Dendritic cell treated with granulocyte-macrophage colony-stimulating factor and Interleukin-4, amounts not matched to agents 40 ng/mL and 50 ng/mL, for 4 days (primary cell): Measurements from ENCODE around the gene MFSD6L.

ENCODE experiments used
- H3K27ac Mint-ChIP-seq: one replicate; pipeline ENCODE4 v1.8.0; 2022; ENCODE audit warnings: mild to moderate bottlenecking, mixed read lengths
- H3K27me3 Mint-ChIP-seq: one replicate; pipeline ENCODE4 v1.8.0; 2022; ENCODE audit warnings: mild to moderate bottlenecking, mixed read lengths
- H3K36me3 Mint-ChIP-seq: one replicate; pipeline ENCODE4 v1.8.0; 2022; ENCODE audit warnings: low read depth, mixed read lengths
- H3K4me1 Mint-ChIP-seq: one replicate; pipeline ENCODE4 v1.8.0; 2022; ENCODE audit warnings: low read depth, mixed read lengths
- H3K4me3 Mint-ChIP-seq: one replicate; pipeline ENCODE4 v1.8.0; 2022; ENCODE audit warnings: mild to moderate bottlenecking, moderate library complexity, mixed read lengths
- H3K9me3 Mint-ChIP-seq: one replicate; pipeline ENCODE4 v1.8.0; 2022; ENCODE audit warnings: mixed read lengths
- intact Hi-C: fragments of 100-400 bp; cut with micrococcal nuclease; formaldehyde crosslinking; loops from one replicate; pipeline ENCODE4 v1.15.0; 2022

The MFSD6L gene

GRCh38 chr17:8792646-8793045 lies 6.5 kb downstream of the MFSD6L start:
- no peak overlapping the region for H3K4me3 Mint-ChIP-seq
- intact Hi-C loops, result no loop called here
- H3K36me3 Mint-ChIP-seq, result peaks cover 19% of the 10 kb centered on the region
- peak overlapping the region; percentile 16 for H3K27ac Mint-ChIP-seq
- peaks cover 8% of the 10 kb centered on the region for H3K9me3 Mint-ChIP-seq
- H3K4me1 Mint-ChIP-seq, result peaks cover 52% of the 10 kb centered on the region
- no peaks in the 10 kb centered on the region for H3K27me3 Mint-ChIP-seq

DNA sequence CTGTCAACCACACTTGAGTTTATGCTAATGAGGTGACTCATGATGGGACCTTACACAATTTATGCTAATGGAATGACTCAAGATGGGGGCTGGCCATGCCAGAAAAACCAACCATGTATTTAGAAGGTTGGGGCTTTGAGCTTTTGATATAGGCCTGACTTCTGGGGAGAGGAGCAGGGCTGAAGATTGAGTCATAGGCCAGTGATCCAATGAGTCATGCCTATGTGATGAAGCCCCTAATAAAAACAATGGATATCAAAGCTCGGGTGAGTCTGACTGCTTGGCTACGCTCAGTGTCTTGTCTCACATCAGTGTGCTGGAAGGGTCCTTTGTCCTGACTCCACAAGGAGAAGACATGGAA lies 7.3 kb downstream of the MFSD6L start:
- intact Hi-C loops, result no loop called here
- Mint-ChIP-seq H3K4me3 (no peak overlapping the region), H3K27ac (peak overlapping the region; percentile 16), H3K9me3 (peaks cover 8% of the 10 kb centered on the region), H3K4me1 (peaks cover 52% of the 10 kb centered on the region), H3K27me3 (no peaks in the 10 kb centered on the region), H3K36me3 (peaks cover 11% of the 10 kb centered on the region)

DNA sequence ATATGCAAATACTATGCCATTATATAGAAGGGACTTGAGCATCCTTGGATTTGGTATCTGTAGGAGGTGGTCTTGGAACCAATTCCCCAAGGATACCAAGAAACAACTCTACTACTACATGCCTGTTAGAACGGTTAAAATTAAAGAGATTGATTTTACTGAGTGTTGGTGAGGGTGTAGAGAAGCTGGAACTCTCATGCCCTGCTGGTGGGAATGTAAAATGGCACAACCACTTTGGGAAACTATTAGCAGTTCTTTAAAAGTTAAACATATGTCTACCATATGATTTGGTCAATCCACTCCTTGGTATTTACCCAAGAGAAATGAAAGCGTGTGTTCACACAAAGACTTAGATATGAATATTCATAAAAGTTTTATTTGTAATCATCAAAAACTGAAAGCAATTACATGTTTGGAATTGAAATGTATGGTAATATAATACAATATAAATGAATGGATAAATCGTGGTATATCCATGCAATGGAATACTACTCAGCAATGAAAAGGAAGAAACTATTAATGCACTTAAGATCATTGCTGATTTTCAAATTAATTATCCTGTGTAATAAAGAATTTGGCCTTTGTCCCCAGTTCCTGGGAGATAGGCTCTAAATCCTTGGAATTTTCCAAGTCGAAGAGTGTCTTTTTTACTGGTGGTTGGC lies 7.8 kb downstream of the MFSD6L start:
- H3K4me1 Mint-ChIP-seq, result peaks cover 52% of the 10 kb centered on the region

GRCh38 chr17:8789743-8790142 lies 9.4 kb downstream of the MFSD6L start:
- Mint-ChIP-seq H3K27me3 (no peaks in the 10 kb centered on the region), H3K36me3 (no peaks in the 10 kb centered on the region), H3K9me3 (peaks cover 8% of the 10 kb centered on the region), H3K4me1 (peaks cover 44% of the 10 kb centered on the region), H3K4me3 (no peak overlapping the region), H3K27ac (peak overlapping the region; percentile 11)
- intact Hi-C loops, result loop anchor here (10.0 kb wide), 1 partner anchor 215 kb away; no protein-coding TSS in a partner anchor

More for the DNA sequence above, 7.8 kb downstream of the MFSD6L start:
- peaks cover 6% of the 10 kb centered on the region for H3K36me3 Mint-ChIP-seq
- H3K27me3 Mint-ChIP-seq, result no peaks in the 10 kb centered on the region
- intact Hi-C loops, result no loop called here
- H3K27ac Mint-ChIP-seq, result no peak overlapping the region
- H3K4me3 Mint-ChIP-seq, result no peak overlapping the region
- H3K9me3 Mint-ChIP-seq, result peaks cover 8% of the 10 kb centered on the region

GRCh38 chr17:8788998-8789397 lies 10.2 kb downstream of the MFSD6L start:
- Mint-ChIP-seq H3K4me1 (peaks cover 37% of the 10 kb centered on the region), H3K9me3 (peaks cover 8% of the 10 kb centered on the region), H3K27ac (no peak overlapping the region), H3K27me3 (no peaks in the 10 kb centered on the region), H3K36me3 (no peaks in the 10 kb centered on the region), H3K4me3 (no peak overlapping the region)
- intact Hi-C loops, result loop anchor here (10.0 kb wide), 1 partner anchor 214 kb away; no protein-coding TSS in a partner anchor

- H3K27ac Mint-ChIP-seq, result peak overlapping the region; percentile 22
- H3K36me3 Mint-ChIP-seq, result no peaks in the 10 kb centered on the region
- intact Hi-C loops, result loop anchor here (1.0 to 10.0 kb wide), 3 partner anchors 31 to 375 kb away; no protein-coding TSS in a partner anchor
- H3K4me1 Mint-ChIP-seq, result peaks cover 28% of the 10 kb centered on the region
- H3K9me3 Mint-ChIP-seq, result no peaks in the 10 kb centered on the region
- no peaks in the 10 kb centered on the region for H3K27me3 Mint-ChIP-seq
- no peak overlapping the region for H3K4me3 Mint-ChIP-seq
Observed at GRCh38 chr17:8785547-8786413, 13.4 kb downstream of the MFSD6L start.

DNA sequence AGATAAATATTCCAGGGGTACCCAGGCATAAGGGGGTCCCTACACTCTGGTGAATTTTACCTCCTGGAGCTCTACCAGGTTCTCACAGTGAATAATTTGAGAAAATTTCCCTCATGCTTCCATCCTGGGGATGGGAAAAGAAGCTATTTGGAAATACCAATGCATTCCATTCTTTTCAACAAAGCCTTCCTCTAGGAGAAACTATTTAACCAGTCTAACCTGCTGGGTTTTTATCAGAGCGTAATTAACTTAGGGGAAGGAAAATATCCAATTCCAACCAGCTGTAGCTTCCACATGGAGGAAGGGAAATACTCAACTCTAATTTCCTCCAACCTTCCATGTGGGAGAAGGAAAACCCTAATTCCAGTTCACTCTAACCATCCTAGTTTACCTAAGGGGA lies 17.0 kb downstream of the MFSD6L start:
- Mint-ChIP-seq H3K4me3 (no peak overlapping the region), H3K9me3 (no peaks in the 10 kb centered on the region), H3K36me3 (no peaks in the 10 kb centered on the region), H3K4me1 (peaks cover 39% of the 10 kb centered on the region), H3K27ac (peak overlapping the region; percentile 46), H3K27me3 (no peaks in the 10 kb centered on the region)
- intact Hi-C loops, result loop anchor here (10.0 kb wide), 1 partner anchor 207 kb away; no protein-coding TSS in a partner anchor

GRCh38 chr17:8781776-8782175 lies 17.4 kb downstream of the MFSD6L start:
- intact Hi-C loops, result loop anchor here (10.0 kb wide), 1 partner anchor 207 kb away; no protein-coding TSS in a partner anchor
- H3K27ac Mint-ChIP-seq, result peak overlapping the region; percentile 46

GRCh38 chr17:8776881-8777280 lies 22.3 kb downstream of the MFSD6L start:
- Mint-ChIP-seq H3K4me1 (peaks cover 51% of the 10 kb centered on the region), H3K27ac (peak overlapping the region; percentile 73), H3K36me3 (no peaks in the 10 kb centered on the region), H3K4me3 (no peak overlapping the region), H3K27me3 (no peaks in the 10 kb centered on the region), H3K9me3 (peaks cover 9% of the 10 kb centered on the region)
- intact Hi-C loops, result no loop called here

More at GRCh38 chr17:8781776-8782175, 17.4 kb downstream of the MFSD6L start:
- Mint-ChIP-seq H3K9me3 (no peaks in the 10 kb centered on the region), H3K27me3 (no peaks in the 10 kb centered on the region), H3K4me1 (peaks cover 43% of the 10 kb centered on the region), H3K4me3 (no peak overlapping the region), H3K36me3 (no peaks in the 10 kb centered on the region)

DNA sequence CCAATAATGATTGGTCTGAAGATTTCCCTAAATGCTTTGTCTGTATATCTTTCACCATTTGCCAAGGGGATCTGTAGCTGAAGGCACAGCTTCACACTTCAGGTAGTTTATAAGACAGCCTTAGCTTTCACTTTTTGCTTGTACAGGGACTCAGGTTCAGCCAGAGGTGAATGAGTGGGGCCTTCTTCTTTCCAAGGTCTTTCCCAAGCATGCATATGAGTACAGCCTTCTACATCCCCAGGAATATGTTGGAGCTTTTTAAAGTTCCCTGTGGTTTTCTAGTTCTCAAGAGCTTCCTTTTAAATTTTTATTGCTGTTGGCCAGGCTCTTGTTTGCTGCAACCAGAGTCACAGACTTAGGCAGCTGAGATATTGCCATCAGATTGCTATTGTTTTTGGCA lies 22.9 kb downstream of the MFSD6L start:
- no peak overlapping the region for H3K4me3 Mint-ChIP-seq
- no peaks in the 10 kb centered on the region for H3K36me3 Mint-ChIP-seq
- H3K27me3 Mint-ChIP-seq, result no peaks in the 10 kb centered on the region
- H3K27ac Mint-ChIP-seq, result peak overlapping the region; percentile 73
- intact Hi-C loops, result no loop called here
- peaks cover 45% of the 10 kb centered on the region for H3K4me1 Mint-ChIP-seq
- H3K9me3 Mint-ChIP-seq, result peaks cover 9% of the 10 kb centered on the region

GRCh38 chr17:8766731-8767130 lies 32.4 kb downstream of the MFSD6L start:
- peaks cover 8% of the 10 kb centered on the region for H3K9me3 Mint-ChIP-seq

DNA sequence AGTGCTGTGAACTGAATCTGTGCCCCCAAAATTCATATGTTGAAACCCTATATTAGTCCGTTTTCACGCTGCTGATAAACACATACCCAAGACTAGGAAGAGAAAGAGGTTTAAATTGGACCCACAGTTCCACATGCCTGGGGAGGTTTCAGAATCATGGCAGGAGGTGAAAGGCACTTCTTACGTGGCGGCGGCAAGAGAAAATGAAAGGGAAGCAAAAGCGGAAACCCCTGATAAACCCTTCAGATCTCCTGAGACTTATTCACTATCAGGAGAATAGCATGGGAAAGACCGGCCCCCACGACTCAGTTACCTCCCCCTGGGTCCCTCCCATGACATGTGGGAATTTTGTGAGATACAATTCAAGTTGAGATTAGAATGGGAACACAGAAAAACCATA lies 37.2 kb downstream of the MFSD6L start:
- no peaks in the 10 kb centered on the region for H3K36me3 Mint-ChIP-seq
- no peaks in the 10 kb centered on the region for H3K4me1 Mint-ChIP-seq
- H3K9me3 Mint-ChIP-seq, result peaks cover 10% of the 10 kb centered on the region
- H3K27me3 Mint-ChIP-seq, result peaks cover 11% of the 10 kb centered on the region
- no peak overlapping the region for H3K4me3 Mint-ChIP-seq
- intact Hi-C loops, result no loop called here
- H3K27ac Mint-ChIP-seq, result no peak overlapping the region

More at GRCh38 chr17:8766731-8767130, 32.4 kb downstream of the MFSD6L start:
- Mint-ChIP-seq H3K27ac (no peak overlapping the region), H3K4me1 (peaks cover 11% of the 10 kb centered on the region), H3K36me3 (no peaks in the 10 kb centered on the region), H3K4me3 (no peak overlapping the region), H3K27me3 (peaks cover 8% of the 10 kb centered on the region)
- intact Hi-C loops, result no loop called here

DNA sequence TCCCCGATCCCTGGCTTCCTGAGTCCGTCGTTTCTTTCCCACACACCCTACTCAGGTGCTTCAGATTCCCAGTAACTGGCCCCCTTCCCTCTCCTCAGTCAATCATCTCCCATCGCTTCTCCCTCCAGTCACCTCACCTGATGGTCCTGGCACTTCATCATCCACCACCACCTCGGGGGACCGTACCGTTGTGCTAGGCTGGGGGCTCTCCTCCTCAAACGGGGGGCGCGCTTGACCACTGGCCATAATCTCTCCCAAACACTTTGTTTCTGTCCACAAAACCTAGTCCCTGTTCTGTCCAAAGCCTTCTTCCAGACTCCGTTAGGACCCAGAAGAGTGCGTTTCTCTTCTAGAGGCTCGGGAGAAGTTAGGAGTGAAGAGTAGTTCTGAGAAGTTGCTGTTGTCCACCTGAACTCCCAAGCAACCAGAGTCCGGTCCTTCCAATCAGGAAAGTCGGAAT lies 41.0 kb downstream of the MFSD6L start, which contains the start of gene SPDYE4:
Gene SPDYE4, minus strand, starts transcription at position 410 of the 460 bp plus-strand sequence. Its CDS starts 164 bp downstream, at position 246.
- peak within 1 kb of the TSS; percentile 6 for H3K27ac Mint-ChIP-seq
- no peaks in the 10 kb centered on the region for H3K36me3 Mint-ChIP-seq
- H3K4me3 Mint-ChIP-seq, result no peak within 1 kb of the TSS
- H3K27me3 Mint-ChIP-seq, result peaks cover 20% of the 10 kb centered on the region
- H3K9me3 Mint-ChIP-seq, result peaks cover 10% of the 10 kb centered on the region
- intact Hi-C loops, result loop anchor here (10.0 kb wide), 1 partner anchor 237 kb away; no protein-coding TSS in a partner anchor
- no peaks in the 10 kb centered on the region for H3K4me1 Mint-ChIP-seq

GRCh38 chr17:8757189-8757588 lies 42.0 kb downstream of the MFSD6L start:
- Mint-ChIP-seq H3K4me3 (no peak overlapping the region), H3K36me3 (no peaks in the 10 kb centered on the region), H3K27ac (peak overlapping the region; percentile 6), H3K4me1 (no peaks in the 10 kb centered on the region), H3K9me3 (peaks cover 7% of the 10 kb centered on the region), H3K27me3 (peaks cover 20% of the 10 kb centered on the region)
- intact Hi-C loops, result loop anchor here (10.0 kb wide), 1 partner anchor 238 kb away; no protein-coding TSS in a partner anchor
